Epithelial cell of prostate (primary cell): Measurements from ENCODE around the gene BICRA.
"Not testable (repeated sequence)": the region's sequence is repeated elsewhere in the genome, so short reads cannot be mapped to it uniquely, and the experiment has no call there.

Experiments used
- DNase-seq: peaks from one replicate; pipeline ENCODE4 v3.0.0-alpha.2; 2011; ENCODE audit warnings: low read depth, low spot score
- H3K27ac ChIP-seq: fragments of 450-650 bp; 2 replicates; pipeline ENCODE4 v1.5.1; 2017; ENCODE audit warnings: mild to moderate bottlenecking

The BICRA gene

DNA sequence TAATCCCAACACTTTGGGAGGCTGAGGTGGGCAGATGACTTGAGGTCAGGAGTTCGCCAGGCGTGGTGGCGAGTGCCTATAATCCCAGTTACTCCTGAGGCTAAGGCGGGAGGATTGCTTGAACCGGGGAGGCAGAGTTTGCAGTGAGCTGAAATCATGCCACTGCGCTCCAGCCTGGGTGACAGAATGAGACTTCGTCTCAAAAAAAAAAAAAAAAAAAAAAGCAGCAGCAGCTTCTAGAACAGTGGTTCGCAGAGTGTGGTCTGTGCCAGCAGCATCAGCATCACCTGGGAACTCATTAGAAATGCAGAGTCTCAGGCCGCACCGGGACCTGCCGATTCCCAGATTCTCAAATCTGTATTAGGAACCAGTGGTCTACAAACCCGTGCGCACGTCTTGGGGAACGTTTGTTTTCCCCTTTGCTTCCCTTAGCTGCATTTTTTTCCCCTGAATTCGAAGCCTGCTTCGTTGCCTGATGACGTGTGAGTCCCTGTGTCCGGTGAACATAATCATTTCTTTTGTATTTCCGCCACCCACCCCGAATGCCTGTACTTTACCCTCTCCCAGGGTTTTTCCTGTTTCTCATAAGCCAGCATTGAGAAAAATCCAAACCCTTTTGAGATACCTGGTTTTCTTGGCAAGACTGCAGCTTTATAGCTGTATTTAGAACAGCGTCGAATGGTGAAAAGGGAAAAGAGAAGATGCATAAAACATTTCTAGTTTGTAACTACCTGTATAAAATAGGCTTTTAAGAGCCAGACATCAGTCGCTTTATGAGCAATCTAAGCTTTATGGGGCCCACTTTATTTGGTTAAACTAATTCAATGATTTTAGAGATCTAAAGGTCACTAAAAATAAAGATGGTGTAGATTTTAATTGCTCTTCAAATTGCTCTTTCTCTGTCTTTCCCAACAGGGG is 49.8 kb downstream of the BICRA start:
- no peak overlapping the region for H3K27ac ChIP-seq
- DNase-seq = no peak

DNA sequence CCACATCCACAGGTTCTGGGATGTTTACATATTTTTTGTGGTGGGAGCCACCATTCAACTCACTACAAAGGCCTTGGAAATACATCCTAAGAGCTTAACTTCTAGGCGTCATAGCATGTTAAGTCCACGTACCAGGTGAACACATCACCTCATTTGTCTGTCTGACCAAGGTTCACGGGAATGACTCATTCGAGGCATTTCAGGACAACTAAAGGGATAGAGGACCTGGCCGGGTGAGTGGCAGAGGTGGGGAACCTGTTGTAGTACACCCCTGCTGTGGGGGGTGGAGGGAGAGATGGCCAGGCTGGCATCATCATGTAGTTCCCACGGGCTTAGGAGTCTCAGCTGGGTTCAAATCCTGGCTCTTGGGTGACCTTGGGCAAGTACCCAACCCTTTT is 51.5 kb downstream of the BICRA start:
- peak; percentile 61 for DNase-seq
- peak overlapping the region; percentile 42 for H3K27ac ChIP-seq

DNA sequence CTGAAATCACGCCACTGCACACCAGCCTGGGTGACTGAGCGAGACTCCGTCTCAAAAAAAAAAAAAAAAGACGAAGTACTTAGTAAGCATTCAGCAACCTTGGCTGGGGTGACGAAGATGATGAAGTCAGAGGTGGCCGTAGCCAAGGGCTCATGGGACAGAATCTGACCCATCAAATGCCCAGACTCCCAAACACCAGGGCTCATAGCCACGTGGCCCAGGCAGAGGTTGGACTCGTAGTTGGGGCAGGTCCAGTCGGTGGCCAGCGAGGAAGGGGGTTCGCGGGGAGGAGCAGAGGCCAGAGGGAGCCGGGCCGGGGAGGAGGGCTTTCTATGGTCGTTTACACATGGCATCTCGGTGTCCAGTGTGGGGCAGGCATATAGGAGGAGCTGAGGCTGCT is 52.2 kb downstream of the BICRA start:
- H3K27ac ChIP-seq = no peak overlapping the region
- no peak for DNase-seq

DNA sequence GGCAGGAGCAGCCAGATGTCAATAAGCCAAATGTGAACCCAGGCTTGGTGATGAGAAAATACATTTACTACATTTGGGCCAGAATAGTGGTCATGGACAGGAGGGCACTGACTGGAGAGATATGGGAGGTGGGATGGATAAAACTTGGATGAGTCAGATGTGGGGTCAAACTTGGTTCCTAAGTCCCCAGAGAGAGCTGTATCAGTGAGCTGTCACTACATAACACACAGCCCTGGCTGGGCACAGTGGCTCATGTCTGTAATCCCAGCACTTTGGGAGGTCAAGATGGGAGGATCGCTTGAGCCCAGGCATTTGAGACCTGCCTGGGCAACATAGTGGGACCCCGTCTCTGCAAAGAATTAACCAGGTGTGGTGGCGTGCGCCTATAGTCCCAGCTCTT is 52.7 kb downstream of the BICRA start:
- H3K27ac ChIP-seq = peak overlapping the region; percentile 86
- no peak for DNase-seq

DNA sequence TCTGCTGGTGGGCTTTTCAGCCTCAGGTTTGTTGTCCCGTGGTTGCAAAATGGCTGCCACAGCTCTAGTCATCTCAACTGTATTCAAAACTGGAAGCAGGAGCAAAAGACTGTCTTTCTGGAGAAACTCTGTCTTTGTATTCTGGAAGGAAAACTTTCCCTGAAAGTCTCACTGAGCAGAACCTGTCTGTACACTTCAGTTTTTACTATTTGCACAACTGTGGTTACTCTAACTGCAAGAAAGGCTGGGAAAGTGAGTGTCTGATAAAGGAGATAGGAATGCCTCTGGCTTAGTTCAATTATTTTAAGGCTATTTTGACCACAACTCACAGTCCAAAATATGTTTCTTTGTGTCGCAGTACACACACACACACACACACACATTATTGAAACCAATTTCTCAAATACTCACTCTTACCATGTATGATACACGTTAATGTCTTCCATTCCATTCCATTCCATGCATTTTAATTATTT is 54.5 kb downstream of the BICRA start:
- DNase-seq = peak; percentile 83
- H3K27ac ChIP-seq = peak overlapping the region; percentile 86

DNA sequence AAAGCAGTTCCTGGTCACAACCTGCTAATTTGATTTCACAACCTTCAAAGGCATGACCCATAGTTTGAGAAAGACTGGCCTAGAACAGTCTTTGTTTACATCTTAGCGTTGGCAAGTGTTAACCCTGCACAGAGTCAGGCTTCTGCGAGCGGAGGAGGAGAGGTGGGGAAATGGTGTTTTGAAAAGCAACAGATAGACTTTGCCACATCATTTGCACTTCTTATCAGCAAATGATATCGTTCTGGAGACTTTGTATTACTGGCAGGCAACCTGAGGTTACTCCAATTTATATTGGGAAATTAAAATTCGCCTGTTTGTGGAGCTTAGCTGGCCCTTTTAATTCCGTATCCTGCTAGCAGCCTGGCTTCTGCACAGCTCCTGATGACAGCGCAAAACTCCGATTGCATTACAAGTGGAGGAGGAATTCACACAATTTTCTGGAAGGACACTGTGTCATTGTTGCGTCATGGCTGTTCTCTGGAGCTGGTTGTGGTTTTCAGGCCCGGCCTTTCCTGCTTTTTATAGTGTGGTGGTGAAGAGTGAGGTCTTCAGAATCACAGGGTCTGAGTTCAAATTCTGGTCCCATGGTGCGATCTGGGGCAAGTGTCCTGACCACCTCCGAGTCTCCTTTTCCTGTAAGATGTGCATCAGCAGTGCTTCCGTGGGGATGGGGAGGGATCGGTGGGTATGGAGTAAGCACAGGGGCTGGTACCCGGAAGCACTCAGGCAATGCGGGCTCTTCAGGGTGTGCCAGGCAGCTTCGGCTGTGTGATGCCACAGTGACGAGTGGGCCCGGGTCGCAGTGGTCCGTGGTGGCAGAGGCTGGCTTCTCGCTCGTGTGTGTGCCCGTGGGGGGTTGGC is 55.2 kb downstream of the BICRA start:
- DNase-seq = peak; percentile 83
- peak overlapping the region; percentile 86 for H3K27ac ChIP-seq

DNA sequence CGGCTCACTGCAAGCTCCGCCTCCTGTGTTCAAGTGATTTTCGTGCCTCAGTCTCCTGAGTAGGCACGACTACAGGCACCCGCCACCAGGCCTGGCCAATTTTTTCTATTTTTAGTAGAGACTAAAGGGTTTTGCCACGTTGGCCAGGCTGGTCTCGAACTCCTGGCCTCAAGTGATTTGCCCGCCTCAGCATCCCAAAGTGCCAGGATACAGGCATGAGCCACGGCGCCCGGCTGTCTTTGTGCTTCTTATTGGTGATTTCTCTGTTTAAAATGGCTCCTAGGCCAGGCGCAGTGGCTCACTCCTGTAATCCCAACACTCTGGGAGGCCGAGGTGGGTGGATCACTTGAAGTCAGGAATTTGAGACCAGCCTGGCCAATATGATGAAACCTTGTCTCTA is 59.6 kb downstream of the BICRA start:
- not testable (repeated sequence) for H3K27ac ChIP-seq, DNase-seq

DNA sequence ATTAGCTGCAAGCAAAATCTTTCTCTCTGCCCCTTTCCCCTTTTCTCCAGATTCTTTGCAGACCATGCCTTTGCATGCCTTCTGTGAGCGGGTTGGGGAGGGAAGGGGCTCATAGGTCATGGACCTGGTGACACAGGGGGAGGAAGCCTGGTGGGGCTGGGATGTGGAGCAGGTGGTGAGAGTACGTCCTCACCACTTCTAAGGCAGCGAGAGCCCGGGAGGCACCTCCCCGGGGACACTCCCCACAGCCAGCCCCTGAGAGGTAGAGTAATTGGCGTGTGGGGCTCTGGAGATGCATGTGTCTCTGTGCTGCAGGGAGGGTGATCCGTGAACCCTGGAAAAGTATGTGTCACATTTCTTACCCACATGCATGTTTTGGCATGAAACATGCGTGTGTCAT is 61.8 kb downstream of the BICRA start:
- no peak for DNase-seq
- no peak overlapping the region for H3K27ac ChIP-seq

DNA sequence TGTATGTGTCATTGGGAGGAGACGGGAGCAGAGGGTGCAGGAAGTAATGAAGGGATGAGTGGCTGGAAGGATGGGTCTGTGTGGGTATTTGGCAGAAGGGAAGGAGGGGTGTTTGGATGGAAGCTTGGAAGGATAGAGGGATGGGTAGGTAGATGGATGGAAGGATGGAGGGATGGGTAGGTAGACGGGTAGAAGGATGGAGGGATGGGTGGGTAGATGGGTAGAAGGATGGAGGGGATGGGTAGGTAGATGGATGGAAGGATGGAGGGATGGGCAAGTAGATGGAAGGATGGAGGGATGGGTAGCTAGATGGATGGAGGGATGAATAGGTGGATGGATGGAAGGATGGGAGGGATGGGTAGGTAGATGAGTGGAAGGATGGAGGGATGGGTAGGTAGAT is 62.6 kb downstream of the BICRA start:
- no peak overlapping the region for H3K27ac ChIP-seq
- no peak for DNase-seq

DNA sequence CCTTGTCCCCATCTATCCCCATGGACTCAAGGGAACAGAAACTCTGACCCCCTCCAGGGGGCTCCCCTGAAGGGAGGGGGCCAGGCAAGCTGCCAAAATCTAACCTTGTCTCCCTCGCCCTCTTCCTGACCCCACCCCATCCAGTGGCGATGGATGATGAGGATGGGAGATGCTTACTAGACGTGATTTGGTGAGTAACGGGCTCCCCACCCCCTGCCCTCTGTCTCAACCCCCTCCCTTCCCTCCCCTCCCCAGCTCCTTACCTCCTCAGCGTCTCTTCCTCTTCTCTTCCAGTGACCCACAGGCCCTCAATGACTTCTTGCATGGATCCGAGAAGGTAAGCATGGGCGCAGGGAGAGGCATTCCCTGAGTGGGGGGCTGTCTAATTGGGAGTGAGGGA is 64.5 kb downstream of the BICRA start:
- no peak for DNase-seq

DNA sequence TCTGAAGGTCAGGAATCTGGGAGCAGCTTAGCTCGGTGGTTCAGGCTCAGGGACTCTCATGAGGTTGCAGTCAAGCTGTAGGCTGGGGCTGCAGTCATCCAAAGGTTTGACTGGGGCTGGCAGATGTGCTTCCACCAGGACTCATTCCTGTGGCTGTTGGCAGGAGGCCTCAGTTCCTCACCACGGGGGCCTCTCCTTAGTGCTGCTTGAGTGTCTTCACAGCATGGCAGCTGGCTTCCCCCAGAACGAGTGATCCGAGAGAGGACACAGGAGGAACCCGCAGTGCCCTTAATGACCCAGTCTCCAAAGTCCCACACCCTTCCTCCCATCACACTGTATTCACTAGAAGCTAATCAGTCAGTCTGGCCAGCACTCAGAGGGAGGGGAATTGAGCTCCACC is 65.6 kb downstream of the BICRA start:
- no peak for DNase-seq
- no peak overlapping the region for H3K27ac ChIP-seq

More for the DNA sequence above, 64.5 kb downstream of the BICRA start:
- no peak overlapping the region for H3K27ac ChIP-seq

DNA sequence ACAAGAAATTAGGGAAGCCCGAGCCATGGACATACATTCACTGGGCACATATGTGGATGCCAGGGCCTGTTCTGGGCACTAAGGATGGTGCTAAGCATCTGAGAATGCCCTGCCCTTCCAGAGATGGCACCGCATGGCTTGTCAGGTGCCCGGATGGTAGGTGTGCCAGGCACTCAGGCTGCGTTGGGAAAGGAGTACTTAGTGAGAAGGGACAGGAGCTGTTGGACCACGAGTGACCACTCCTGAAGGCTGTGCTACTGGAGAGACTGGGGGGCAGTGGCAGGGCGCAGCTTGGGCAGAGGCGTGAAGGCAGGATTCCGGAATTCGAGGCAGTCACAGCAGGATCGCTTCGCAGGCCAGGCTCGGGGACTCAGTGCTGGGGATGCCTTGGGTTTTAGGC is 66.3 kb downstream of the BICRA start:
- no peak overlapping the region for H3K27ac ChIP-seq
- DNase-seq = no peak

DNA sequence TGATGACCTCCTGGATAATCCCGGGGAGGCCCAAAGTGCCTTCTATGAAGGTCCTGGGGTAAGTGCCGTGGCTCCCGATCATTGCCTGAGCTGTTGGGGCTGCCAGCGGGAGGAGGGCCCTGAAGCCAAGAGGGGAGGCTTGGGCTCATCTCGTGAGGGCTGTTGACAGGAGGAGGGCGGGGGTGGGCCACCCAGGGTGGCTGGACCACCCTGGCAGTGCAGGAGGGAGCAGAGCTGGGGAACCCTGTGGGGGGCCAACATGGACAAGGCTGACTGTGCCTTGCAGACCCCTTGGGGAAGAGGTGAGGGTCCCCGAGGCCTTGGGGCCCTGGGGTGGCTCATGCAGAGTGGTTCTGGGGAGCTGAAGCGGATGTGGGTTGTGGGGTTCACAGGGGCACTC is 66.9 kb downstream of the BICRA start:
- DNase-seq = no peak
- no peak overlapping the region for H3K27ac ChIP-seq

DNA sequence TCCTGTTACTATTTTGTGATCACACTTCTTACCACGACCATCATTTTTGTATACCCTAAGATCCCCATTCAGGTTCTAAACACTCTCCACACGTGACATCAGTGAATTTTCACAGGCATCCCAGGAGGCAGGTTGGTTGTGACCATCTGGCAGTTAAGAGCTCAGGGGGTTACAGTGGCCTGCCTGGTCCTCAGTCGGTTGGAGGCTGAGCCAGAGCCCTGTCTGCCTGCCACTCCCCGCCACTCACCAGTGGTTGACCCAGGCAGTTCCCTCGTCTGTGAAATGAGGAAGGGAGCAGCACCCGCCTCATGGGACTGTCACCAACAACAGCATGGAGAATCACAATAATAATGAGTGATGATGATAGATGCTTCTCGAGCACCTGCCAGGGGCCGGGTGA is 67.9 kb downstream of the BICRA start:
- no peak overlapping the region for H3K27ac ChIP-seq
- no peak for DNase-seq

DNA sequence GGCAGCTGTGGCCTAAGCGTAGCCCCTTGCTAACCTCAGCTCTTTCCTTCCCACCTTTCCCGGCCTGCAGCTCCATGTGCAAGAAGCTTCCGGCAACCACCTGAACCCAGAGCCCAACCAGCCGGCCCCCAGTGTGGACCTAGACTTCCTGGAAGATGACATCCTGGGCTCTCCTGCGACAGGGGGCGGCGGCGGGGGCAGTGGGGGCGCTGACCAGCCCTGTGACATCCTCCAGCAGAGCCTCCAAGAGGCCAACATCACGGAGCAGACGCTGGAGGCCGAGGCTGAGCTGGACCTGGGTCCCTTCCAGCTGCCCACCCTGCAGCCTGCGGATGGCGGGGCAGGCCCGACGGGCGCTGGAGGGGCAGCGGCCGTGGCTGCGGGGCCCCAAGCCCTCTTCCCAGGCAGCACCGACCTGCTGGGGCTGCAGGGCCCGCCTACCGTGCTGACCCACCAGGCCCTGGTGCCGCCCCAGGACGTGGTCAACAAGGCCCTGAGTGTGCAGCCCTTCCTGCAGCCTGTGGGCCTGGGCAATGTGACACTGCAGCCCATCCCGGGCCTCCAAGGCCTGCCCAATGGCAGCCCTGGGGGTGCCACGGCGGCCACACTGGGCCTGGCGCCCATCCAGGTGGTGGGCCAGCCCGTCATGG is 70.4 kb downstream of the BICRA start:
- DNase-seq = no peak
- H3K27ac ChIP-seq = no peak overlapping the region

DNA sequence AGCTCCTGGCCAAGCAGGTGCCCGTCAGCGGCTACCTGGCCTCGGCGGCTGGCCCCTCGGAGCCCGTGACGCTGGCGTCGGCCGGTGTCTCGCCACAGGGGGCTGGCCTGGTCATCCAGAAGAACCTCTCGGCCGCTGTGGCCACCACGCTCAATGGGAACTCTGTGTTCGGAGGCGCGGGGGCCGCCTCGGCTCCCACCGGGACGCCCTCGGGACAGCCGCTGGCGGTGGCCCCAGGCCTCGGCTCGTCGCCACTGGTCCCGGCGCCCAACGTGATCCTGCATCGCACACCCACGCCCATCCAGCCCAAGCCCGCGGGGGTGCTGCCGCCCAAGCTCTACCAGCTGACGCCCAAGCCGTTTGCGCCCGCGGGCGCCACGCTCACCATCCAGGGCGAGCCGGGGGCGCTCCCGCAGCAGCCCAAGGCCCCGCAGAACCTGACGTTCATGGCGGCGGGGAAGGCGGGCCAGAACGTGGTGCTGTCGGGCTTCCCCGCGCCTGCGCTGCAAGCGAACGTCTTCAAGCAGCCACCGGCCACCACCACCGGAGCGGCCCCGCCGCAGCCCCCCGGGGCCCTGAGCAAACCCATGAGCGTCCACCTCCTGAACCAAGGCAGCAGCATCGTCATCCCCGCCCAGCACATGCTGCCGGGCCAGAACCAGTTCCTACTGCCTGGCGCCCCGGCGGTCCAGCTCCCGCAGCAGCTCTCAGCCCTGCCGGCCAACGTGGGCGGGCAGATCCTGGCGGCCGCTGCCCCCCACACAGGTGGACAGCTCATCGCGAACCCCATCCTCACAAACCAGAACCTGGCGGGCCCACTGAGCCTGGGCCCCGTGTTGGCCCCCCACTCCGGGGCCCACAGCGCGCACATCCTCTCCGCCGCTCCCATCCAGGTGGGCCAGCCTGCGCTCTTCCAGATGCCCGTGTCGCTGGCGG is 71.3 kb downstream of the BICRA start:
- H3K27ac ChIP-seq = no peak overlapping the region
- DNase-seq = no peak

DNA sequence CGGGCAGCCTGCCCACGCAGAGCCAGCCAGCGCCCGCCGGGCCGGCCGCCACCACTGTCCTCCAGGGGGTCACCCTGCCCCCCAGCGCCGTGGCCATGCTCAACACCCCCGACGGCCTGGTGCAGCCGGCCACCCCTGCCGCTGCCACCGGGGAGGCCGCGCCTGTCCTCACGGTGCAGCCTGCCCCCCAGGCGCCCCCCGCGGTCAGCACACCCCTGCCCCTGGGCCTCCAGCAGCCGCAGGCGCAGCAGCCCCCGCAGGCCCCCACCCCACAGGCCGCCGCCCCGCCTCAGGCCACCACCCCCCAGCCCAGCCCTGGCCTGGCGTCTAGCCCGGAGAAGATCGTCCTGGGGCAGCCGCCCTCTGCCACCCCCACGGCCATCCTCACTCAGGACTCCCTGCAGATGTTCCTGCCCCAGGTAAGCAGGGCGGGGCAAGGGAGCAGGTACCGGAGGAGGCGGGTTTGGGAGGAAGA is 72.0 kb downstream of the BICRA start:
- no peak for DNase-seq
- no peak overlapping the region for H3K27ac ChIP-seq

DNA sequence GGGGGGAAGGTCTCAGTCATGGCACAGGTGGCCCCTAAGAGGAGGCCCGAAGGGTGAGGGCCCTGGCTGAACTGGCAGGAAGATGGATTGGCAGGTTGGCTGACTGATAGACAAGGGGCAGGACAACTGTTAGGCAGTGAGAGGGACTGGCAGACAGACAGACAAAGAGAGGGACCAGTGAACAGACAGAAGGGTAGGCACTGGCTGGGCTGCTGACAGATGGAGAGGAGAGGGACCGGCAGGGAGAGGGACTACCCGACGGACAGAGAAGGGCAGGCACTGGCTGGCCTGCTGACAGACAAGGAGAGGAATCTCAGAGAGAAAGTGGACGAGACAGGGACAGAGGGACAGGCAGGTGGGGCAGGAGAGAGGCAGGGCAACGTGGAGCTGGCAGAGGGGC is 72.5 kb downstream of the BICRA start:
- no peak for DNase-seq
- H3K27ac ChIP-seq = no peak overlapping the region

DNA sequence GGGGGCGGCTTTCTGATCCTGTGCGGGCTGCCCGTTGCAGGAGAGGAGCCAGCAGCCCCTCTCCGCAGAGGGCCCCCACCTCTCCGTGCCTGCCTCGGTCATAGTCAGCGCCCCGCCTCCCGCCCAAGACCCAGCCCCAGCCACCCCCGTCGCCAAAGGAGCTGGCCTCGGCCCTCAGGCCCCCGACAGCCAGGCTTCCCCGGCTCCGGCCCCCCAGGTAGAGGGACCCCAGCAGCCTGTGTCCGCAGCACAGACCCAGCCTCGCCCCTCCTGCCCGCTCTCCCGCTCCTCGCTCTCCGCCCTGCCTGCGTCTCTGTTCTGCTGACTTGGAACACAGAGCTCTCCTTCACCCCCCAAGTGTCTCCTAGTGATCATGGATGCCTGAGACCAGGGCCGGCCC is 73.0 kb downstream of the BICRA start:
- DNase-seq = no peak
- no peak overlapping the region for H3K27ac ChIP-seq
